Tibial artery (tissue), 4 donors: Measurements from ENCODE around the gene ATP6AP2.

Source experiments
- DNase-seq, 2 donors: peaks; one replicate each; pipeline ENCODE4 v3.0.0-alpha.2; 2019
- H3K27ac ChIP-seq, 2 donors: fragments of 200-600 bp; sonication (generic) in 1 of 2; 1 replicate in 1 of 2; 2 replicates in 1 of 2; pipeline ENCODE4 v1.5.1; 2018 to 2019; ENCODE audit warnings: mild to moderate bottlenecking in 1 of 2
- H3K27me3 ChIP-seq, 2 donors: fragments of 200-600 bp; sonication (generic) in 1 of 2; one replicate each; pipeline versions ENCODE4 v1.5.1 to v1.6.0; 2016 to 2019
- H3K36me3 ChIP-seq, 3 donors: fragments of 200-600 bp; sonication (generic) in 2 of 3; one replicate each; pipeline ENCODE4 v1.5.1; 2016 to 2019; ENCODE audit warnings: mild to moderate bottlenecking in 2 of 3
- H3K4me1 ChIP-seq, 4 donors: fragments of 200-600 bp; sonication (generic) in 2 of 4; 1 replicate in 3 of 4; 2 replicates in 1 of 4; pipeline ENCODE4 v1.5.1; 2016 to 2019
- H3K4me3 ChIP-seq, 2 donors: fragments of 200-600 bp; sonication (generic) in 1 of 2; 1 replicate in 1 of 2; 2 replicates in 1 of 2; pipeline ENCODE4 v1.5.1; 2018 to 2019; ENCODE audit warnings: mild to moderate bottlenecking in 2 of 2
- H3K9me3 ChIP-seq, 3 donors: fragments of 200-600 bp; sonication (generic) in 1 of 3; one replicate each; pipeline ENCODE4 v1.5.1; 2016 to 2019
- CTCF ChIP-seq, 2 experiments: fragments of 200-600 bp in 1 of 2; fragments of 450-650 bp in 1 of 2; IDR thresholded peaks; one replicate each; pipeline ENCODE4 v1.5.1; 2017 to 2019; ENCODE audit warnings: antibody characterized with exemption in 2 of 2, mild to moderate bottlenecking in 1 of 2, moderate library complexity in 1 of 2
- intact Hi-C: fragments of 100-400 bp; cut with DNase I; formaldehyde crosslinking; loops from one replicate; pipeline ENCODE4 v1.15.0; 2023; ENCODE audit warnings: low total_unique reads

The ATP6AP2 gene

GRCh38 chrX:40580537-40581335 lies at the start of gene ATP6AP2:
Gene ATP6AP2, plus strand, starts transcription at chrX:40580970. Its CDS starts 96 bp downstream, at chrX:40581066.
- Histone ChIP-seq H3K4me1 (peaks cover 0 to 17% (median 3%) of the 10 kb centered on the region in 4 donors), H3K36me3 (no peaks in the 10 kb centered on the region), H3K27ac (peak within 1 kb of the TSS; percentile 81 to 94), H3K9me3 (no peaks in the 10 kb centered on the region), H3K4me3 (peak within 1 kb of the TSS; percentile 73 to 93), H3K27me3 (no peaks in the 10 kb centered on the region)
- no peak for TF ChIP-seq CTCF (IDR thresholded peaks at IDR 0.05)
- DNase-seq: peak; percentile 92 to 95
- intact Hi-C loops: no loop called here

- TF ChIP-seq CTCF (IDR thresholded peaks at IDR 0.05): no peak
- intact Hi-C loops: no loop called here
- Histone ChIP-seq H3K36me3 (no peaks in the 10 kb centered on the region), H3K9me3 (no peaks in the 10 kb centered on the region), H3K4me1 (peaks cover 0 to 3% (median 0%) of the 10 kb centered on the region in 4 donors), H3K4me3 (no peak overlapping the region), H3K27me3 (no peaks in the 10 kb centered on the region), H3K27ac (no peak overlapping the region)
- DNase-seq: no peak
Observed at GRCh38 chrX:40531056-40531826, 49.5 kb upstream of the ATP6AP2 start.

GRCh38 chrX:40537310-40537709 lies 43.5 kb upstream of the ATP6AP2 start:
- Histone ChIP-seq H3K4me3 (no peak overlapping the region), H3K27me3 (no peaks in the 10 kb centered on the region), H3K36me3 (no peaks in the 10 kb centered on the region), H3K27ac (no peak overlapping the region), H3K4me1 (no peaks in the 10 kb centered on the region), H3K9me3 (no peaks in the 10 kb centered on the region)
- TF ChIP-seq CTCF (IDR thresholded peaks at IDR 0.05): no peak
- intact Hi-C loops: no loop called here
- no peak for DNase-seq

GRCh38 chrX:40538406-40538805 lies 42.4 kb upstream of the ATP6AP2 start:
- intact Hi-C loops: no loop called here
- H3K9me3 ChIP-seq: no peaks in the 10 kb centered on the region
- no peaks in the 10 kb centered on the region for H3K27me3 ChIP-seq
- TF ChIP-seq CTCF (IDR thresholded peaks at IDR 0.05): no peak
- DNase-seq: no peak
- no peaks in the 10 kb centered on the region for H3K36me3 ChIP-seq
- H3K27ac ChIP-seq: no peak overlapping the region
- no peak overlapping the region for H3K4me3 ChIP-seq
- H3K4me1 ChIP-seq: no peaks in the 10 kb centered on the region

- Histone ChIP-seq H3K4me3 (no peak overlapping the region), H3K4me1 (peaks cover 0 to 9% (median 3%) of the 10 kb centered on the region in 4 donors)
- TF ChIP-seq CTCF (IDR thresholded peaks at IDR 0.05): no peak
Observed at GRCh38 chrX:40539214-40540142, 41.3 kb upstream of the ATP6AP2 start.

More at GRCh38 chrX:40539214-40540142, 41.3 kb upstream of the ATP6AP2 start:
- DNase-seq: peak; percentile 62 to 72
- intact Hi-C loops: no loop called here
- H3K27me3 ChIP-seq: no peaks in the 10 kb centered on the region
- no peaks in the 10 kb centered on the region for H3K36me3 ChIP-seq
- peak overlapping the region in 1 of 2 donors; percentile 48 for H3K27ac ChIP-seq
- H3K9me3 ChIP-seq: no peaks in the 10 kb centered on the region
